ENCODE measurements around the gene ELP2. TPM values are rescaled to one million over a fixed set of nuclear protein-coding genes. Genes with fewer than 3 reads are reported as not detected.

ELP2 gene
- total and polyA plus RNA-seq, 2 donors (not counting 3 experiments of a cell fraction or from before 2014, with no cell fraction given): 37.8 to 90.5 TPM

DNA sequence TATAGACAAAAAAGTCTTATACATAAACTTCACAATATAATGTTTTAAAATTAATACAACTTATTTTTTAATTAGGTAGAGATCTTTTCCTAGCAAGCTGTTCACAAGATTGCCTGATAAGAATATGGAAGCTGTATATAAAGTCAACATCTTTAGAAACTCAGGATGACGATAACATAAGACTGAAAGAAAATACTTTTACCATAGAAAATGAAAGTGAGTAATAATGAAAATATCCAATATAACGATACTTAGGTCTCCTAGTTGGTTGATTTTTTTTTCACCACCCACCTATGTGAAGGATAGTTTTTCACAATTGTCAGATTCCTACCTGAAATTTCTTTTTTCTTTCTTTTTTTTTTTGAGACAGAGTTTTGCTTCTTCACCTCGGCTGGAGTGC is 13.1 kb downstream of the ELP2 start:
- POLR2A ChIA-PET: no interaction called here
- dilution Hi-C loops (cut with MboI; ENCODE audit: extremely low pct_ligation_motif_present, low sequenced_read_pairs) (no loop called here), intact Hi-C loops (cut with micrococcal nuclease) (no loop called here)
- peaks cover 9 to 22% of the 10 kb centered on the region in 2 experiments for H3K36me3 ChIP-seq (ENCODE audit: control insufficient read depth in 2 of 2, extremely low read depth in 1 of 2, insufficient read depth in 2 of 2, low read length in 2 of 2)
- H3K9ac ChIP-seq (replicated peaks; ENCODE audit: extremely low read depth, insufficient read depth, low read length): no peak overlapping the region
- no peaks in the 10 kb centered on the region for H3K27me3 ChIP-seq (ENCODE audit: control insufficient read depth in 2 of 2, insufficient read depth in 2 of 2, low read length in 2 of 2)
- no peaks in the 10 kb centered on the region for H3K9me1 ChIP-seq (replicated peaks; ENCODE audit: control insufficient read depth, extremely low read depth, insufficient read depth, low read length)
- no peaks in the 10 kb centered on the region for H4K20me1 ChIP-seq (replicated peaks; ENCODE audit: control insufficient read depth, extremely low read depth, insufficient read depth, low read length)
- H3K9me3 ChIP-seq (replicated peaks; ENCODE audit: control insufficient read depth, insufficient read depth, low read length): no peaks in the 10 kb centered on the region
- no peak overlapping the region for H3K4me2 ChIP-seq (ENCODE audit: insufficient read depth, low read length)
- BruUV-seq (replicated peaks): no TSS peak
- H3K27ac ChIP-seq (ENCODE audit: insufficient read depth, low read depth, low read length): no peak overlapping the region
- H3K4me3 ChIP-seq (replicated peaks in 1 of 3; ENCODE audit: insufficient read depth in 1 of 3, low read depth in 1 of 3, low read length in 3 of 3): no peak overlapping the region
- H2AFZ ChIP-seq (ENCODE audit: low read depth, low read length): no peak overlapping the region
- FAIRE-seq: no peak
- no peaks in the 10 kb centered on the region for H3K4me1 ChIP-seq (ENCODE audit: control insufficient read depth, extremely low read depth, insufficient read depth, low read length)
- no peak for DNase-seq (ENCODE audit: low read depth, low spot score)
- CTCF ChIA-PET: interaction anchor here (1.0 kb wide), 1 partner anchor 142 kb away, joined by 3 read pairs; no protein-coding TSS in a partner anchor
- no peaks in the 10 kb centered on the region for H3K79me2 ChIP-seq (ENCODE audit: control insufficient read depth, insufficient read depth, low read length)
- TF ChIP-seq GATA2 (IDR thresholded peaks at IDR 0.05; ENCODE audit: insufficient read depth, insufficient read length, low read depth, low read length) (no peak), JUN (IDR thresholded peaks at IDR 0.05; ENCODE audit: borderline replicate concordance, insufficient read depth, insufficient read length, low read depth) (no peak), POLR2A (IDR thresholded peaks at IDR 0.05; ENCODE audit: low read depth, low read length) (no peak)
- TF ChIP-seq, protein P1, sequence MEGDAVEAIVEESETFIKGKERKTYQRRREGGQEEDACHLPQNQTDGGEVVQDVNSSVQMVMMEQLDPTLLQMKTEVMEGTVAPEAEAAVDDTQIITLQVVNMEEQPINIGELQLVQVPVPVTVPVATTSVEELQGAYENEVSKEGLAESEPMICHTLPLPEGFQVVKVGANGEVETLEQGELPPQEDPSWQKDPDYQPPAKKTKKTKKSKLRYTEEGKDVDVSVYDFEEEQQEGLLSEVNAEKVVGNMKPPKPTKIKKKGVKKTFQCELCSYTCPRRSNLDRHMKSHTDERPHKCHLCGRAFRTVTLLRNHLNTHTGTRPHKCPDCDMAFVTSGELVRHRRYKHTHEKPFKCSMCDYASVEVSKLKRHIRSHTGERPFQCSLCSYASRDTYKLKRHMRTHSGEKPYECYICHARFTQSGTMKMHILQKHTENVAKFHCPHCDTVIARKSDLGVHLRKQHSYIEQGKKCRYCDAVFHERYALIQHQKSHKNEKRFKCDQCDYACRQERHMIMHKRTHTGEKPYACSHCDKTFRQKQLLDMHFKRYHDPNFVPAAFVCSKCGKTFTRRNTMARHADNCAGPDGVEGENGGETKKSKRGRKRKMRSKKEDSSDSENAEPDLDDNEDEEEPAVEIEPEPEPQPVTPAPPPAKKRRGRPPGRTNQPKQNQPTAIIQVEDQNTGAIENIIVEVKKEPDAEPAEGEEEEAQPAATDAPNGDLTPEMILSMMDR (IDR thresholded peaks at IDR 0.05; ENCODE audit: extremely low read depth in 1 of 2, insufficient read depth in 1 of 2, low read depth in 1 of 2, low read length in 2 of 2): no peak

DNA sequence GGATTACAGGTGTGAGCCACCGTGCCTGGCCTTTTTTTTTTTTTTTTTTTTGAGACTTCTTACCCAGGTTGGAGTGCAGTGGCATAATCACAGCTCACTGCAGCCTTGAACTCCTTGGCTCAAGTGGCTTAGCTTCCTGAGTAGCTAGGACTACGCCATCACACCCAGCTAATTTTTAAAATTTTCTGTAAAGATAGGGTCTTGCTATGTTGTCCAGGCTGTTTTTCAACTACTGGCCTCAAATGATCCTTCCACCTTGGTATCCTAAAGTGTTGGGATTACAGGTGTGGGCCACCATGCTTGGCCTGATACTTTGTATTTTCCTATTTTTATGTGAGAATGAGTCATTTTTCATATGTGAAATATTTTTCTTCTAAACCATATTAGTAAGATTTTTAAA is 13.7 kb downstream of the ELP2 start:
- no peaks in the 10 kb centered on the region for H3K4me1 ChIP-seq (ENCODE audit: control insufficient read depth, extremely low read depth, insufficient read depth, low read length)
- no peak overlapping the region for H3K4me3 ChIP-seq (replicated peaks in 1 of 3; ENCODE audit: insufficient read depth in 1 of 3, low read depth in 1 of 3, low read length in 3 of 3)
- TF ChIP-seq POLR2A (IDR thresholded peaks at IDR 0.05; ENCODE audit: low read depth, low read length) (no peak), POLR2AphosphoS5 (IDR thresholded peaks at IDR 0.05; ENCODE audit: insufficient read depth, low read depth, low read length) (no peak), EZH2 (IDR thresholded peaks at IDR 0.05; ENCODE audit: borderline replicate concordance, low read depth, low read length, severe bottlenecking) (no peak)
- TF ChIP-seq, protein P2, sequence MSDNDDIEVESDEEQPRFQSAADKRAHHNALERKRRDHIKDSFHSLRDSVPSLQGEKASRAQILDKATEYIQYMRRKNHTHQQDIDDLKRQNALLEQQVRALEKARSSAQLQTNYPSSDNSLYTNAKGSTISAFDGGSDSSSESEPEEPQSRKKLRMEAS (IDR thresholded peaks at IDR 0.05; ENCODE audit: insufficient read depth, insufficient read length): no peak
- dilution Hi-C loops (cut with MboI; ENCODE audit: extremely low pct_ligation_motif_present, low sequenced_read_pairs) (no loop called here), intact Hi-C loops (cut with micrococcal nuclease) (no loop called here)
- H3K9me3 ChIP-seq (replicated peaks; ENCODE audit: control insufficient read depth, insufficient read depth, low read length): no peaks in the 10 kb centered on the region
- no peak overlapping the region for H3K4me2 ChIP-seq (ENCODE audit: insufficient read depth, low read length)
- H3K9ac ChIP-seq (replicated peaks; ENCODE audit: extremely low read depth, insufficient read depth, low read length): no peak overlapping the region
- no peaks in the 10 kb centered on the region for H3K27me3 ChIP-seq (ENCODE audit: control insufficient read depth in 2 of 2, insufficient read depth in 2 of 2, low read length in 2 of 2)
- no peaks in the 10 kb centered on the region for H3K79me2 ChIP-seq (ENCODE audit: control insufficient read depth, insufficient read depth, low read length)
- no peak overlapping the region for H3K27ac ChIP-seq (ENCODE audit: insufficient read depth, low read depth, low read length)
- no peak overlapping the region for H2AFZ ChIP-seq (ENCODE audit: low read depth, low read length)
- no TSS peak for BruUV-seq (replicated peaks)
- FAIRE-seq (no peak), DNase-seq (ENCODE audit: low read depth, low spot score) (no peak)
- no peaks in the 10 kb centered on the region for H3K9me1 ChIP-seq (replicated peaks; ENCODE audit: control insufficient read depth, extremely low read depth, insufficient read depth, low read length)
- H4K20me1 ChIP-seq (replicated peaks; ENCODE audit: control insufficient read depth, extremely low read depth, insufficient read depth, low read length): no peaks in the 10 kb centered on the region
- peaks cover 9 to 22% of the 10 kb centered on the region in 2 experiments for H3K36me3 ChIP-seq (ENCODE audit: control insufficient read depth in 2 of 2, extremely low read depth in 1 of 2, insufficient read depth in 2 of 2, low read length in 2 of 2)
- CTCF ChIA-PET: interaction anchor here (0.7 to 0.9 kb wide), 2 partner anchors 33 to 141 kb away, joined by 3 read pairs; no protein-coding TSS in a partner anchor
- POLR2A ChIA-PET: no interaction called here
